ENCODE measurements around the gene YY1. TPM values are rescaled to one million over a fixed set of nuclear protein-coding genes. Genes with fewer than 3 reads are reported as not detected.

Gene YY1
- total RNA-seq, 1 donor from 2014 or later = 41.9 TPM

- no peak for DNase-seq (ENCODE audit: low read depth)
- no peak for TF ChIP-seq CTCF (conservative IDR thresholded peaks at IDR 0.05; ENCODE audit: low read depth, low read length)
- H3K4me3 ChIP-seq (ENCODE audit: low read depth, low read length) = no peak within 1 kb of the TSS
Observed at GRCh38 chr14:100323121-100323941, 84.4 kb downstream of the YY1 start, which contains the start of gene SLC25A47. Gene SLC25A47 (plus strand): TSS chr14:100323339. CDS start chr14:100323415, 76 bp downstream.

- H3K4me3 ChIP-seq (ENCODE audit: low read depth, low read length) = no peak overlapping the region
- TF ChIP-seq CTCF (conservative IDR thresholded peaks at IDR 0.05; ENCODE audit: low read depth, low read length) = no peak
- no peak for DNase-seq (ENCODE audit: low read depth)
Observed at GRCh38 chr14:100323942-100324307, 85.0 kb downstream of the YY1 start.

GRCh38 chr14:100325231-100325632 lies 86.3 kb downstream of the YY1 start:
- no peak for DNase-seq (ENCODE audit: low read depth)
- TF ChIP-seq CTCF (conservative IDR thresholded peaks at IDR 0.05; ENCODE audit: low read depth, low read length) = no peak

GRCh38 chr14:100325958-100326357 lies 87.0 kb downstream of the YY1 start:
- no peak overlapping the region for H3K4me3 ChIP-seq (ENCODE audit: low read depth, low read length)
- TF ChIP-seq CTCF (conservative IDR thresholded peaks at IDR 0.05; ENCODE audit: low read depth, low read length) = no peak
- DNase-seq (ENCODE audit: low read depth) = no peak

More at GRCh38 chr14:100325231-100325632, 86.3 kb downstream of the YY1 start:
- no peak overlapping the region for H3K4me3 ChIP-seq (ENCODE audit: low read depth, low read length)

GRCh38 chr14:100327128-100327527 lies 88.2 kb downstream of the YY1 start:
- DNase-seq (ENCODE audit: low read depth) = no peak
- no peak overlapping the region for H3K4me3 ChIP-seq (ENCODE audit: low read depth, low read length)
- no peak for TF ChIP-seq CTCF (conservative IDR thresholded peaks at IDR 0.05; ENCODE audit: low read depth, low read length)

- TF ChIP-seq CTCF (conservative IDR thresholded peaks at IDR 0.05; ENCODE audit: low read depth, low read length) = no peak
- no peak overlapping the region for H3K4me3 ChIP-seq (ENCODE audit: low read depth, low read length)
- no peak for DNase-seq (ENCODE audit: low read depth)
Observed at GRCh38 chr14:100328495-100329163, 89.7 kb downstream of the YY1 start.

Data from epithelial cell of proximal tubule (primary cell).